SK-MEL-5 (cell line): Measurements from ENCODE around the gene APOL4. TPM values are rescaled to one million over a fixed set of nuclear protein-coding genes. Genes with fewer than 3 reads are reported as not detected.
"Not testable (repeated sequence)": the region's sequence is repeated elsewhere in the genome, so short reads cannot be mapped to it uniquely, and the experiment has no call there.

ENCODE experiments used
- DNase-seq: peaks from one replicate; pipeline ENCODE4 v3.0.0-alpha.2; 2016; ENCODE audit warnings: low read depth, low spot score
- in situ Hi-C: cut with HindIII; loops from 2 replicates; pipeline ENCODE4 v1.10.0; 2016; ENCODE audit warnings: low sequenced_read_pairs, high pct_unique_total_duplicates, low pct_unique_long_range_greater_than_20kb
- total RNA-seq: library from RNA; depleted of rRNA; stranded (reverse); fragments of >200 nt; shearing (Covaris generic); gene quantifications from 2 replicates; pipeline ENCODE4 v1.2.3, GENCODE V29; 2014

The APOL4 gene
- total RNA-seq, 1 experiment from 2014 or later = not detected

DNA sequence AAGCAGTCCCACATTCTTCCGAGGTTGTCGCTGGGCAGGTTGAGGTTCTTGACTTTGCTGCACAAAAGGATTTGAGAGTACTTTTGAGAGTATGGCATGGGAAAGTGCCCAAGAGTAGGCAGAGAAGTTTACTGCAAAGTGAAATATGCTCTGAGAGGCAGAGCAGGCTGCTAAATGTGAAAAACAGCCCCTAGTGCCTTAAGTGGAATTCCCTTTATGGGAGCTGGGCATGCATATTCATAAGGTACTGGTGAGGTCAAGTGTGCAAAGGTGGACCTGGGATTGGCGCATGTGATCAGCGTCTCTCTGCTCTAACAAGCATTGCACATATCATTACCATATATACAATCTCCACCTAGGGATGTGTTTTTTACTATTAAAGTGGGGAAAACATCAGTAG is 12.0 kb upstream of the APOL4 start:
- in situ Hi-C loops = no loop called here
- DNase-seq = no peak

- DNase-seq = no peak
- in situ Hi-C loops = no loop called here
Measured at GRCh38 chr22:36212901-36213300, 11.3 kb upstream of the APOL4 start.

GRCh38 chr22:36211237-36211861 is 9.7 kb upstream of the APOL4 start:
- in situ Hi-C loops = no loop called here
- no peak for DNase-seq

- in situ Hi-C loops = no loop called here
- no peak for DNase-seq
Measured at GRCh38 chr22:36210224-36210623, 8.6 kb upstream of the APOL4 start.

DNA sequence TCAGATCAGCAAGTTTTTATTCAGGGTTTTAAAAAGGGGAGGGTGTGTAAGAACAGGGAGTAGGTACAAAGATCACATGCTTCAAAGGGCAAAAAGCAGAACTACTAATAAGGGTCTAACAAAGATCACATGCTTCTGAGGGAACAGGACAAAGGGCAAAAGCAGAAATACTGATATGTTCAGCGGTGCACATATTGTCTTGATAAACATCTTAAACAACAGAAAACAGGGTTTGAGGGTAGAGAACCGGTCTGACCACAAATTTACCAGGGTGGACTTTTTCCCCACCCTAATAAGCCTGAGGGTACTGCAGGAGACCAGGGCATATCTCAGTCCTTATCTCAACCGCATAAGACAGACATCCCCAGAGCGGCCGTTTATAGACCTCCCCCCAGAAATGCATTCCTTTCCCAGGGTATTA is 7.9 kb upstream of the APOL4 start:
- DNase-seq, in situ Hi-C loops: not testable (repeated sequence)

DNA sequence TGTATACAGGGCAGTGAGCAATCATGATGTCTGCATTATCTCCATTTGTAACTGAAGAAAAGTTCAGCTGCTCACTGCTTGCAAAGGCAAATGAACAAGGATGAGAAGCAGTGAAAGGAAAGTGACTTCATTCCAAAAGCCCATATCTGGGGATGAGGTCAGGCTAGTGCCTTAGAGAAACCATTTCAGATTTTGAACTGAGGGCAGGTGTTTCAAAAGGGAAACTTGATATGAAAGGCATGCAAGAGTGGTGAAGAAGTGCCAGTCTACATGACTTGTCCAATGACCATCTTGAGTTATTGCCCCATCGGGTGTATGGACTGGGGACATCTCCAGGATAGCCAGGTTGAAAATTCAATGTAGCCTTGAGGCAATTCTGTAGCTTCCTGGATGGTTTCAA is 7.3 kb upstream of the APOL4 start:
- no peak for DNase-seq
- in situ Hi-C loops = no loop called here

DNA sequence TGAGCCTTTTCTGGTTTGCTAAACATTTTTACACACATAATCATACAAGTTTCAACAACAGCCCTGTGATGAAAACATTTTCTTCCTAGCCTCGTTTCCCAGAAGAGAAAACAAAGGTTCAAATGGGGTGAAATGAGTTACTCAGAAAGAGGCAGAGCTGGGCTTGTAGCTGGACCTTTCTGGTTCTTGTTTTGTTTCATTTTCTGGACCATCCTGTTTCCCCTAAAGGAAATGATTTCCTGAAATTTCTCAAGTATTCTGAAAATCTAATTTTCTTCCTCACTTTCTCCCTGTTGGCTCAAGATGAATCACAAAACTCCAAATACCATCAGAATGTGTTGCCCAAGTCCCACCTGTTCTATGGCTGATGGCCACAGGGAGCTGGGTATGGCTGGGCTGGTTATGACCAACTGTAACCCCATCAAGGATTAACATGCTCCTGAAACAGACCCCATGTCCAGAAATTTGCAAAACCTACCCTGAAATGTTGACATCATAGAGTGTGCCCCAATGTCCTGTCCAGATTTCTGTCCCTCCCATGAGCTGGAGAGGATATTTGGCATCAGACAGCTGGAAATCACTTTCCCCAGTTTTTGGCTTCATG is 6.7 kb upstream of the APOL4 start:
- in situ Hi-C loops = no loop called here
- DNase-seq = no peak

DNA sequence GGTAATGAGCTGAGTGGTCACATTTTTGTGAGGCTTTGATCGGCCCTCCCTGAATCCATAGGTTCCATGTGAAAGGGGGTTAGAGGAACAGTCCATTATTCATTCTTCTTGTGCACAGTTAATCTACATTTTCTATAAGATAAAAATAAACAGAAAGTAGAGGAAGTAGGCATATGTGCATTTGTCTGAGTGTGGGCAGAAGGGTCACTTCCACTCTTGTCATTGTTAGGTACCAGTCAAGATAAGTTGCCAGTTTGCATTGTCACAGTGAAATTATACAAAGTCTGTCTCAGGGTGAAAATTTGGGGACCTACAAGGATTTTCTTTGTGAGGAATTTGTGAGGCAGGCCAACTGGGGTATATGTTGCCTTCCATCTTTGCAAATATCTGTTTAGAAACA is 4.6 kb upstream of the APOL4 start:
- DNase-seq = no peak
- in situ Hi-C loops = no loop called here

GRCh38 chr22:36205573-36205972 is 4.0 kb upstream of the APOL4 start:
- DNase-seq, in situ Hi-C loops: not testable (repeated sequence)

DNA sequence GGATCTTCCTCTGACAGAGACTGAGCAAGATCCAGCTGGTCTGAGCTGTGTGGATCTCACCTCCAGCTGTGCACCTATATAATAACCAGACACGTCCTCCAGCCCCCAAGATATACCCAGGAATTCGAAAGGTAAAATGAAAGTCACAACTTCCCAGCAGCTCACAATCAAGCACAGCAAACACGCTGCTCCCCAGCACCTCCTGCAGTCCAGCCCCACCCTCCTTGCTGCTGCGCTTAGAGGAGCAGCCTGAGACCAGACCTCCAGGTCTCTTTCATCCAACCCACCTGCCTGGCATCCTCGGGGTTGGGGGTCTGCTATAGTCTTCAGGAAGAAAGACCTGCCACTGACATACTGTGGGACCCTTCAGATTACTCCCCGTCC is 3.0 kb upstream of the APOL4 start:
- no peak for DNase-seq
- in situ Hi-C loops = no loop called here

DNA sequence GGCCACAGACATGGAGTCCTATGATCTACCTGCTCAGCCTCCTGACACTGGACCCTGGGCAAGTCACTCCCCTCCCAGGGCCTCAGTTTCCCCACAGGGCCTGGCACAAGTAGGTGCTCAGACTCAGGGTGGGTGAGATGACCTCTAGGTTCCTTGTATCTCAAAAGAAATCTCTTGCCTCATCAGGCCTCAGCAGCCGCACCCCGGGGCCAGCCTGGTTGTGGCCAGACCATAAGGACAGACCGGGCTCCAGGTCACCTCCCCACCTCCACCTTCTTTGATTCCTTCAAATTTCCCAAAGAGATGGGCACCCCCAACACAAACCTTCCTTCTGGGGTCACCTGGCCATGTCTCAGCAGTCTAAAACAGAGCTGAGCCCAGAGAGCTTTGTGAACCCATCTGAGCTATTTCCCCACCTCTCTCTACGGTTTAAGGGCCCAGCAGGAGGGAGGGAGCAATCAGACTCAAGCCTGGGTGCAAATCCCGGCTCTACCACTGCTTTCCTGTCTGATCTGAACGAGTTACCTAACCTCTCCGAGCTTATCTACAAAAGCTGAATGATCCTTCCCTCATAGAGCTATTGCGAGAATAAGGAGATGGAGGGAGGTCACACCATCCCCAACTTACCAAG is 2.5 kb upstream of the APOL4 start:
- in situ Hi-C loops = no loop called here
- DNase-seq = no peak

- in situ Hi-C loops, DNase-seq: not testable (repeated sequence)
Measured at GRCh38 chr22:36203441-36203840, 1.8 kb upstream of the APOL4 start.

DNA sequence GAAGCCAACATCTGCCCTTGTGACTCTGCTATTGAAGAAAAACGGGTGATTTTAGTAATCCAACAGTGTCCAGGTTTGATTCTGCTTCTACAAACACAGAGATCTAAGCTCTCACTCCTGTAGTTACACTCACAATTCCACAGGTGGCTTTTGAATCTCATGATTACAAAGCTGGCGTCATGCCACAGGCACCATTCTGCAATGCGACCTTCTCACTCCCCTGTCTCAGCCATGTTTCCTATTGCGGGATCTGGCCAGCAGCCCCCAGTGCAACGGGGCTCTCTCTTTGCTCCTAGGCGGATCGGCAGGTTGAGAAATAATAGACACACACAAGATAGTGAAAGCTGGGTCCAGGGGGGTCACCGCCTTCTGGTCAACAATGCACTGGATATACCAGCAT is 1.3 kb upstream of the APOL4 start:
- not testable (repeated sequence) for DNase-seq

GRCh38 chr22:36201025-36201424 is 584 bp downstream of the APOL4 start:
- in situ Hi-C loops, DNase-seq: not testable (repeated sequence)

More for the DNA sequence above, 1.3 kb upstream of the APOL4 start:
- in situ Hi-C loops = not testable (repeated sequence)

DNA sequence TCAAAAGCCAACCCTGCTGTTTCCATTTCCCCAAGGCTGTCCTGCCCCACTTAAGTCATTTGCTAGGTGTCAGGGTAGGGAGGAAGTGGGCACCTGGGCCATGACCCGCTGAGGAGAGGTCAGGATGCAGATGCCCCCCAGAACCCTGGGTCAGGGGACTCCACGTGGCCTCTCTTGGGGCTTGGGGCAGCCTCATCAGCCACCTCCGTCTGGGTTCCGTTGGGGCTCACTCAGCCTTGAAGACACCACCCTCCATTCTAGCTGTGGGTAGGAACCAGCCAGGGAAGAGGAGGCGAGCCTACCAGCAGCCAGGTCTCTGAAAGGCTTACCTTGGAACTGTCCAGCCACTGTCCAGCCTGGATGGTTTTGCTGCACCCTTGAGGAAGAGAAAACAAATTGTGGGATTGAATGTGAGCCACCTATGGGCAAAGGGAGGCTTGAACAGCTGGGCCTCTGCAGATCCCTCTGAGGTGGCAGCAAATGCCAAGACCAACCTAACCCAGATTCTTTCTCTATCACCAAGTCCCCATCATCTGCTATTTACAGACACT is 2.5 kb downstream of the APOL4 start:
- in situ Hi-C loops = no loop called here
- no peak for DNase-seq

GRCh38 chr22:36198536-36198935 is 3.1 kb downstream of the APOL4 start:
- DNase-seq = no peak
- in situ Hi-C loops = no loop called here

GRCh38 chr22:36197514-36198146 is 4.0 kb downstream of the APOL4 start:
- in situ Hi-C loops = no loop called here

DNA sequence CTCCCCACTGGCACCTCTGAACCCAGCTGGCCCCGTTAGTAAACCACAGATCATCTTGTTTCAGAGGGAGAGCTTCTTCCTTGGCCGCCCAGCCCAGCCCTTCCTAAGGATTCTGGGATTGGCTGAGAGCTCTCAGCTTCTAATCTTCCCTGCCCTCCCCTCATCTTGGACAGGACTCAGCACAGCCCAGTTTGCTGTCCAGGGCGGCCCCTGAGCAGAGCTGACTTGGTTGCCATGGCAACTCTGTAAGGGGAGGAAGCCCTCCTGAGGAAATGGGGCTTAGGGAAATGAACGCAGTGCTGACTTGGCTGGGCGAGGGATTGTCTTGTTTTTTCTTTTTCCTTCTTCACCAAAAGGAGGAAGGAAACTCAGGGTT is 4.6 kb downstream of the APOL4 start:
- in situ Hi-C loops = no loop called here
- no peak for DNase-seq

More at GRCh38 chr22:36197514-36198146, 4.0 kb downstream of the APOL4 start:
- no peak for DNase-seq
